Measurements from ENCODE around the gene BMP7.
"Not testable (repeated sequence)": the region's sequence is repeated elsewhere in the genome, so short reads cannot be mapped to it uniquely, and the experiment has no call there.

The BMP7 gene

GRCh38 chr20:57159193-57159851 lies 107.1 kb downstream of the BMP7 start:
- Histone ChIP-seq H3K9ac (ENCODE audit: low read length) (no peak overlapping the region), H2AFZ (ENCODE audit: insufficient read depth, low read length, poor library complexity) (no peak overlapping the region), H3K79me2 (ENCODE audit: control insufficient read depth, insufficient read depth, low read length, poor library complexity) (no peaks in the 10 kb centered on the region), H3K4me1 (ENCODE audit: control insufficient read depth in 1 of 2, insufficient read depth in 2 of 2, low read length in 2 of 2) (no peaks in the 10 kb centered on the region), H3K4ac (ENCODE audit: low read depth, low read length) (no peak overlapping the region), H3K9me3 (ENCODE audit: insufficient read depth, low read depth, low read length) (peaks cover 2% of the 10 kb centered on the region), H4K12ac (ENCODE audit: low read depth, low read length) (no peak overlapping the region), H3K14ac (ENCODE audit: low read length) (no peak overlapping the region), H2BK120ac (ENCODE audit: insufficient read depth, low read length, poor library complexity) (no peak overlapping the region), H3K79me1 (ENCODE audit: low read length) (no peaks in the 10 kb centered on the region), H3K18ac (ENCODE audit: low read length) (no peak overlapping the region), H2BK5ac (ENCODE audit: low read depth, low read length, poor library complexity) (no peak overlapping the region), H2AK5ac (ENCODE audit: low read length) (no peak overlapping the region), H3K27ac (ENCODE audit: low read depth, low read length) (no peak overlapping the region), H3K4me3 (ENCODE audit: low read depth, low read length) (no peak overlapping the region), H3K36me3 (ENCODE audit: control insufficient read depth in 1 of 2, insufficient read depth in 2 of 2, low read length in 2 of 2) (no peaks in the 10 kb centered on the region), H4K8ac (ENCODE audit: low read depth, low read length) (no peak overlapping the region), H3K27me3 (ENCODE audit: insufficient read depth, low read length) (no peaks in the 10 kb centered on the region), H2BK12ac (ENCODE audit: low read length) (no peak overlapping the region), H4K91ac (ENCODE audit: low read depth, low read length) (no peak overlapping the region), H3K4me2 (ENCODE audit: low read length) (no peak overlapping the region), H3K23ac (ENCODE audit: low read length) (no peak overlapping the region)
- DNase-seq = no peak
- no CpG with 5 or more reads among the region's 13 CpGs for WGBS (ENCODE audit: extremely low coverage, insufficient coverage, insufficient read length)

GRCh38 chr20:57158474-57158873 lies 108.0 kb downstream of the BMP7 start:
- no peaks in the 10 kb centered on the region for H3K4me1 ChIP-seq (ENCODE audit: control insufficient read depth in 1 of 2, insufficient read depth in 2 of 2, low read length in 2 of 2)
- H3K4me3 ChIP-seq (ENCODE audit: low read depth, low read length) = no peak overlapping the region
- no peak overlapping the region for H2BK120ac ChIP-seq (ENCODE audit: insufficient read depth, low read length, poor library complexity)
- H3K9ac ChIP-seq (ENCODE audit: low read length) = no peak overlapping the region
- no peaks in the 10 kb centered on the region for H3K79me2 ChIP-seq (ENCODE audit: control insufficient read depth, insufficient read depth, low read length, poor library complexity)
- H3K18ac ChIP-seq (ENCODE audit: low read length) = no peak overlapping the region
- no peak overlapping the region for H2BK5ac ChIP-seq (ENCODE audit: low read depth, low read length, poor library complexity)
- no peak overlapping the region for H2BK12ac ChIP-seq (ENCODE audit: low read length)
- no peak overlapping the region for H4K12ac ChIP-seq (ENCODE audit: low read depth, low read length)
- peaks cover 4% of the 10 kb centered on the region for H3K9me3 ChIP-seq (ENCODE audit: insufficient read depth, low read depth, low read length)
- H3K27me3 ChIP-seq (ENCODE audit: insufficient read depth, low read length) = no peaks in the 10 kb centered on the region
- no peak overlapping the region for H4K8ac ChIP-seq (ENCODE audit: low read depth, low read length)
- WGBS (ENCODE audit: extremely low coverage, insufficient coverage, insufficient read length) = no CpG with 5 or more reads among the region's 7 CpGs
- no peak overlapping the region for H2AFZ ChIP-seq (ENCODE audit: insufficient read depth, low read length, poor library complexity)
- no peaks in the 10 kb centered on the region for H3K79me1 ChIP-seq (ENCODE audit: low read length)
- no peak overlapping the region for H2AK5ac ChIP-seq (ENCODE audit: low read length)
- no peak overlapping the region for H3K14ac ChIP-seq (ENCODE audit: low read length)
- H4K91ac ChIP-seq (ENCODE audit: low read depth, low read length) = no peak overlapping the region
- H3K4ac ChIP-seq (ENCODE audit: low read depth, low read length) = no peak overlapping the region
- no peak overlapping the region for H3K27ac ChIP-seq (ENCODE audit: low read depth, low read length)
- H3K4me2 ChIP-seq (ENCODE audit: low read length) = no peak overlapping the region
- no peaks in the 10 kb centered on the region for H3K36me3 ChIP-seq (ENCODE audit: control insufficient read depth in 1 of 2, insufficient read depth in 2 of 2, low read length in 2 of 2)
- DNase-seq = no peak
- H3K23ac ChIP-seq (ENCODE audit: low read length) = no peak overlapping the region

GRCh38 chr20:57157787-57158186 lies 108.7 kb downstream of the BMP7 start:
- H3K18ac ChIP-seq (ENCODE audit: low read length); H4K12ac ChIP-seq (ENCODE audit: low read depth, low read length); H3K4me1 ChIP-seq (ENCODE audit: control insufficient read depth in 1 of 2, insufficient read depth in 2 of 2, low read length in 2 of 2); H3K36me3 ChIP-seq (ENCODE audit: control insufficient read depth in 1 of 2, insufficient read depth in 2 of 2, low read length in 2 of 2); H3K4me3 ChIP-seq (ENCODE audit: low read depth, low read length); H3K27ac ChIP-seq (ENCODE audit: low read depth, low read length); H3K79me1 ChIP-seq (ENCODE audit: low read length); H4K91ac ChIP-seq (ENCODE audit: low read depth, low read length); H2BK120ac ChIP-seq (ENCODE audit: insufficient read depth, low read length, poor library complexity); H3K4me2 ChIP-seq (ENCODE audit: low read length); H2BK12ac ChIP-seq (ENCODE audit: low read length); H3K79me2 ChIP-seq (ENCODE audit: control insufficient read depth, insufficient read depth, low read length, poor library complexity); H2AK5ac ChIP-seq (ENCODE audit: low read length); H3K9ac ChIP-seq (ENCODE audit: low read length); H2BK5ac ChIP-seq (ENCODE audit: low read depth, low read length, poor library complexity); H3K14ac ChIP-seq (ENCODE audit: low read length); H2AFZ ChIP-seq (ENCODE audit: insufficient read depth, low read length, poor library complexity); DNase-seq; H3K27me3 ChIP-seq (ENCODE audit: insufficient read depth, low read length); H3K23ac ChIP-seq (ENCODE audit: low read length); H3K4ac ChIP-seq (ENCODE audit: low read depth, low read length); H4K8ac ChIP-seq (ENCODE audit: low read depth, low read length); H3K9me3 ChIP-seq (ENCODE audit: insufficient read depth, low read depth, low read length): not testable (repeated sequence)
- no CpG with 5 or more reads among the region's 9 CpGs for WGBS (ENCODE audit: extremely low coverage, insufficient coverage, insufficient read length)

GRCh38 chr20:57157106-57157691 lies 109.2 kb downstream of the BMP7 start:
- H3K9ac ChIP-seq (ENCODE audit: low read length) = no peak overlapping the region
- no peaks in the 10 kb centered on the region for H3K27me3 ChIP-seq (ENCODE audit: insufficient read depth, low read length)
- H3K4ac ChIP-seq (ENCODE audit: low read depth, low read length) = no peak overlapping the region
- H4K12ac ChIP-seq (ENCODE audit: low read depth, low read length) = no peak overlapping the region
- H2AK5ac ChIP-seq (ENCODE audit: low read length) = no peak overlapping the region
- no peak overlapping the region for H3K18ac ChIP-seq (ENCODE audit: low read length)
- H3K14ac ChIP-seq (ENCODE audit: low read length) = no peak overlapping the region
- no peak for DNase-seq
- H3K79me2 ChIP-seq (ENCODE audit: control insufficient read depth, insufficient read depth, low read length, poor library complexity) = no peaks in the 10 kb centered on the region
- no peak overlapping the region for H3K4me2 ChIP-seq (ENCODE audit: low read length)
- H3K79me1 ChIP-seq (ENCODE audit: low read length) = no peaks in the 10 kb centered on the region
- H2BK12ac ChIP-seq (ENCODE audit: low read length) = no peak overlapping the region
- no peaks in the 10 kb centered on the region for H3K36me3 ChIP-seq (ENCODE audit: control insufficient read depth in 1 of 2, insufficient read depth in 2 of 2, low read length in 2 of 2)
- no peak overlapping the region for H3K4me3 ChIP-seq (ENCODE audit: low read depth, low read length)
- H2AFZ ChIP-seq (ENCODE audit: insufficient read depth, low read length, poor library complexity) = no peak overlapping the region
- no CpG with 5 or more reads among the region's 13 CpGs for WGBS (ENCODE audit: extremely low coverage, insufficient coverage, insufficient read length)
- H4K8ac ChIP-seq (ENCODE audit: low read depth, low read length) = no peak overlapping the region
- H3K9me3 ChIP-seq (ENCODE audit: insufficient read depth, low read depth, low read length) = peaks cover 4% of the 10 kb centered on the region
- H3K27ac ChIP-seq (ENCODE audit: low read depth, low read length) = no peak overlapping the region
- H3K4me1 ChIP-seq (ENCODE audit: control insufficient read depth in 1 of 2, insufficient read depth in 2 of 2, low read length in 2 of 2) = no peaks in the 10 kb centered on the region
- no peak overlapping the region for H4K91ac ChIP-seq (ENCODE audit: low read depth, low read length)
- no peak overlapping the region for H2BK120ac ChIP-seq (ENCODE audit: insufficient read depth, low read length, poor library complexity)
- H2BK5ac ChIP-seq (ENCODE audit: low read depth, low read length, poor library complexity) = no peak overlapping the region
- H3K23ac ChIP-seq (ENCODE audit: low read length) = no peak overlapping the region
